HG03196 (cell line): ENCODE results near the gene MORN1.

Experiments used
- ATAC-seq: cut with Tn5 transposase; IDR thresholded peaks from one replicate; pipeline ENCODE4 v1.9.1; 2021; ENCODE audit not compliant: unreplicated experiment

MORN1 gene

GRCh38 chr1:2323451-2323974 is 67.8 kb downstream of the MORN1 start:
- ATAC-seq = no peak

DNA sequence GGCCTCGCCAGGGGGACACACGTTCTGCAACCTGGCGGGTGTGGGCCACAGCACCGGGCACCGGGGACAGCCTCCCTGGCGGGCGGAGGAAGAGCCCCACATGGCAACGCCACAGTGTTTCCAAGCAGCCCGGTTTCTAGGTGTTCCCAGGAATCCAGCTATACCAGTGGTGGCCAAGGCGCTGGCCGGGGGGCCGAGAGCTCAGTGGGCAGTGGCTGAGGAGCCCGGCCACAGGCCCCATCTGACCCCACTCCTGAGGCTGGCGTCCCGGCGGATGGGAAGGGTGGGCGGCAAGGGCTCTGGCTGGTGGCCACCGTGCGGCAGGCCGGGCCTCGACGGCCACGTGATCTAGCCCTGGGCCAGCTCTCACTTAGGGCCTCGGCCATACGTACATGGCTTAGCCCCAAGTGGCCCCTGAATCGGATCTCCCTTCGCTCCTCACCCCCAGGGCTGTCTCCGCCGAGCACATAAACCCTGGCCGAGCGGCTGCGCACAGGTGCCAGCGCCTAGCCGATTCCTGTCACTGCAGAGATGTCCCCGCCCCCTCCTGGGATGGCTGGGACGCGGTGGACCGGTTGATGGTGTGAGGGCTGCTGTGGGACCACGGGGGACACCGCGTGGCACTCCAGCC is 68.7 kb downstream of the MORN1 start:
- ATAC-seq = no peak

GRCh38 chr1:2322065-2322571 is 69.2 kb downstream of the MORN1 start:
- ATAC-seq = no peak

- ATAC-seq = no peak
Observed at GRCh38 chr1:2320760-2321667, 70.3 kb downstream of the MORN1 start.

- ATAC-seq = no peak
Observed at GRCh38 chr1:2320006-2320405, 71.3 kb downstream of the MORN1 start.

- no peak for ATAC-seq
Observed at GRCh38 chr1:2319291-2319690, 72.1 kb downstream of the MORN1 start.

DNA sequence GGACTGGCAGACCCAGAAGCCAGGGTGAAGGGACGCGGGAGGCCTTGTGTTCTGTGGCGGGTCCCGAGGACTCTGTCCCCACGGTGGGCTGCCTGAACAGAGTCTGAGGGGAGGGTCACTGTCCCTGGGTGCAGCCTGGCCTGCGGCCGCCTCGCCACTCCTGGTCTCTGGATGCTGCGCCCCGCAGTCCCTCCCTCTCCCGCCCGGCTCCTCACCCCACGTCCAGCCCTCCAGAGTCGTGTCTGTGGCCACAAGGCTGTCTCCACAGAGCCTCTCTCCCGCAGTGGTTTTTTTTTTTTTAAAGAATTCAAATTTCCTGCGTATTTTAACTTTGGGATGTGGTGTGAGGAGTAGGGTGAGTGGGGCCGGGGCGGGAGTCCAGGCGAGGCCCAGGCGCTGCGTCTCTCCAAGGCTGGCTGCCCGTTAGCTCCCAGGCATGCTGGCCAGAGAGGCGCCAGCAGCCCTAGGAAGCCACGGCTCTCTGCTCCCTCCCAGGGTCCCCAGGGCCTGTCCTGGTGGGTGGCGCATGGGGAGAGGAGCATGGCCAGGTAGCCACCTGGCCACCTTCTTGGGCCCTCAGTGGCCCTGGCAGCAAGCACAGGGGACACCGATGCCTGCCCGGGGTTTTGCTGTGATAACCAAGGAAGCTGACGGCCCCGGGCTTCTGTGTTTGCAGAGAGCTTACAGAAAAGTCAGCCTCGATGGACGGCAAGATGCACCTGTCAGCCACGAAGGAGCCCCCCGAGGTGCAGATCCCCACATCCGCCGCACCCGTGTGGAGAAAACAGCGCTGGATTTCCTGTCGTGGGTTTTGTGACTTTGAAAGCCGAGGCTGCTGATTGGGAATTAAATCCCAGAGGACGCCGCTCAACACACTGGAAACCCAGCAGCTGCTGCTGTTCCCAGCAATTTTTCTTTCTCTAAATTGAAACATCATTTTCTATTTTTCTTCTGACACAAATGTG is 72.8 kb downstream of the MORN1 start:
- ATAC-seq = no peak

DNA sequence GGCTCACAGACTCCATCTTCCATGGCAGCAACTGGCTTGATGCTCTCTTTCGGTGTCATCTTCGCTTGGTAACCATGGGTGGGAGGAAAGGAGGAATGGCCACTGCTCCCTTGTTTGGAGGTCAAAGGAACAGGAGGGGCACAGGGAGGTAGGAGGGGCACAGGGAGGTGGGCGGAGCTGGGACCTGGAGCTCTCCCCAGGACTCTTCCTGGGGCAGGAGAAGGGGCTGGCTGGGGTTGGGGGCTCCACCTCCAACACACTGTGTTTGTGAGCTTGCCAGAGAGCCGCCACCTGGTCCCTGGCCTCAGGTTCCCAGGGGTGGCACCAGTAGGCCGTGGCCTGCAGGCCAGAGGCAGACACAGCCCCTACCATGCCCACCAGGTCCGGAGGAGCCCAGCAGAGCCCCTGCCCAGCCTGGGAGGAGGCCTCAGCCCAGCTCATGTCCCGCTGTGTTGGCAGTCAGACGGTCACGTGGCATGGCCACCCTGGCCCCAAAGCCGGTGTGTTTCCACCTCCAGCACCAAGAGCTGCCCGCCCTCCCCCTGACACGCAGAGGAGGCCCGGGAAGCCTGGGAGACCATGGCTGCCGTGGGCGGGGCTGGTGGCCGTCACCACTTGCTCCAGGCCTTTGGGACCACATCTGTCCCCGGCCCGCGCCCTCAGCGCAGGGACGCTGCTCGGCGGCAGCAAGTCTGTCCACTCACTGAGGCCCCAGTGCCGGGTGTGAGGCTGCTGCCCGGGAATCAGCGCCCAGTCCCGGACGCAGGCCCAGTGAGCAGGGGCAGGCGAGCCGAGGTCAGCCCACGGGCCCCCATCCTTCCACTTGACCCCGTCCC is 73.9 kb downstream of the MORN1 start:
- no peak for ATAC-seq

- no peak for ATAC-seq
Observed at GRCh38 chr1:2316451-2316961, 74.8 kb downstream of the MORN1 start.

GRCh38 chr1:2315674-2316450 is 75.5 kb downstream of the MORN1 start:
- no peak for ATAC-seq

DNA sequence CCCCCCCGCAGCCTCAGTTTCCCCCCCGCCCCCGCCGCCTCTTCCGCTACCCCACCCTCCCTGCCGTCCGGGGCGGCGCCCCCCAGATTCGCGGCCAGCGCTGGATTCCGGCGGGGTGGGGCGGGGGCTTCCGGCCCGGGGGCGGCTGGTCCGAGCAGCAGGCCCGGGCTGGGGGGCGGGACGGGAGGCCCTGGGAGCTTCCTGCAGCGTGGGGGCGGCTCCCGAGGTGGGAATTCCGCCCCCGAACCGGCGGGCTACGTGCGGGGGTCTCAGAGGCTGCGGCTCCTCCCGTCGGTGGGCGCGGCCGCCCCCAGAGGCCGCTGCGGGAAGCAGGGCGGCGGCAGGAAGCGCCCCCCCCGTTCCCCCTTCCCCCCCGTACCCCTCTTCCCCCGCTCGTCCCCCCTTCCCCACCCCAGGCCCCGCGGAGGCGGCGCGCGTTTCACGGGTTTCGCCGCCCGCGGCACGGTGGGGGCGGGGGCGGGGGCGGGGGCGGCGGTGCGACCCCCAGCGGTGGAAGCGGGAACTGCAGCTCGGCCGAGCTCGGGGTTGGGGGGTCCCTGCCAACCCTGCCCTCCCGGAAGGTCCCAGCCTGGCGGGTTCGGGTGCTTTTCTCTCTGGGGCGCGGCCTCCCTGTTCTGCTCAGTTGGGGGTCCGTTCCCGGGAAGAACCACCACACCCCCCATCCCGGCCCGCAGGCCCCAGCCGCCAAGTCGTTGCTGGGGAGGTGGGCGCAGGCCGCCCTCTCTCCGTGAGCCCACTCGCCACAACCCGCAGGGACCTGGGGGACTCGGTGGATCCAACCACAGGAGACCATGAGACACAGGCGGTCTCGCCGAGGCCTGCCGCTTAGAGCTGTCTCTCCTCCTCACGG is 76.3 kb downstream of the MORN1 start:
- ATAC-seq = no peak

DNA sequence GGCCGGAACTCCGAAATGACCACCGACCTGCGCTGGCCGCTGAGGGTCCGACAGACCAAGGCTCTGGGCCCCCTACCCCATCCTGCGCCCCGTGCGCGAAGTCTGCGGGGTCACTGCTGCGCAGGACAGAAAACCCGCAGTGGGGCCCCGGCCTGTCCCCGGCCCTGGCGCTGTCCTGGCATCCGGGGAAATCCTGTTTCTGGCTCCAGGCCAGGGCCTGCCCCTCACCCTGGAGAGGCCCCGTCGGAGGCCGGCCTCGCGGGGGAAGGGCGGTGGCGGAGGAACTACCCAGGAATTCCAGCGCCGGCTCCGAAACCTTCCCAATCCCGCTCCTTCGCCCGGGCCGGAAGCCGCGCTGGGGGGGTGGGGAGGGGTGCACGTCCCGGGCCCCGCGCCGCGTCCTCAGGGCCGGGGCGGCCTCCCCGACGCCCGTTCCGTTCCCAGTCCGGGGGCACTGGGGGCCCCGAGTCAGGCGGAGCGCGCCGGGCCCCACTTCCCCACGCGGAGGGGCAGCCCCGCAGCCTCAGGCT is 77.0 kb downstream of the MORN1 start:
- ATAC-seq = no peak

DNA sequence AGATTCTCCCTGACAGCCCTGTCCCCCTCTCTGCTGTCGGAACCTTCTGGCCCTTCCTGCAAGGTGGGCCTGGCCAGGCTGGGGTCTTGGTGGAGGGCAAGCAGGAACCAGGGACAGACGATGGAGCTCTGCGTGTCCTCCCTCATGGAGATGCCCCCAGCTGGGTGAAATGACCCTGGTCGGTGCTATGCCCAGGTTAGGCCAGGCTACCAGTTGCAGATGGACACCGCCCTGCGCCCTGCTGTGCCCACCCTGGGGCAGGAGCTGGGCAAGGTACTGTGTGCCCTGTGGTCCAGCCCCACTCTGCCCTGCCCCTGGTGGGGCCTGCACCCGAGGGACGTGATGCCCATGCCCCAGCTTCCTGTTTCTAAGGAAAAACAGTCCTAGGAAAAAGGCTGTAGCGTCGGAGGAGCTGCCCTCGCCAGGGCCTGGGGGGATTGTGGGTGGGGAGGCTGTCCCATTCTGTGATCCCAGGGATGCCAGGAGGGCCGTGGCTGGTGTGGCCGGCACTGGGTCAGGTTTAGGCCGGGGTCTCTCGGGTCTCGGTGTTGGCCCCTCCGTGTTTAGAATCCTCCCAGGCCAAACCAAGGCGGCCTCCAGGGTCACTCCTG is 77.6 kb downstream of the MORN1 start:
- no peak for ATAC-seq

DNA sequence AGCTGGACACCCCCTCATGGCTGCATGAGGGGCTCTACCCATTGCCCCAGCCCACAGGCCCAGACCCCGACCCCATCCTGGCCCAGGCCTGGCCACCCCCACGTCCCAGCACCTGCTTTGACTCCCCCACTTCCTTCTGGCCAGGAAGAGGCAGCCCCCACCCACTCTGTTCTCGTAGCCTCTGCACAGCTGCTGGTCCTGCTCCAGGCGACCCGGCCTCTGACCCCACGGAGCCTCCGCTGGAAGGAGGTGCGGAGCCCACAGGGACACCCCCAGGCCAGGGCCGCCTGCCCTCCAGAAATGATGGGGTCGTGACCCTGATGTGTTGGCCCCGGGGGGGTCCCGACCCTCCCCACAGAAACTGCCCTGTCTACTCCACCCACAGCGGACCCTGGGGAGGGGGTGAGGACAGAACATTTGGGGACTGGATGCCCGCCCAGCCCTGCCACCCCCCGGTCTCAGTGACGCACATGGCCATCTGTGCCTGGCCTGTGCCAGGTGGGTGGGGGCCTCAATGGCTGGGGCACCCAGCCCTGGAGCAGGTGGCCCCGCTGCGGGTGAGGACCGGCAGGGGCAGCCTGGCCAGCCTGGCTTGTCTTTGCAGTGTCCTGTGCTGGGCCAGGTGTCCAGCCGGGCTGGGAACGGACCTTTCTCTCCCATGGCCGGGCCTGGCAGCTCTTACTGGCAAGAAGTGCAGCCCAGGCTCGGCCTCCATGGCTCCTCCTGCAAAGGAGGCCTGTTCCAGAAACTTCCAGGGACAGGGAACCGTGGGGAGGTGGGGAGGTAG is 78.6 kb downstream of the MORN1 start:
- ATAC-seq = no peak

GRCh38 chr1:2312160-2312514 is 79.2 kb downstream of the MORN1 start:
- ATAC-seq = no peak

GRCh38 chr1:2311184-2312032 is 79.9 kb downstream of the MORN1 start:
- ATAC-seq = no peak
